Astrocyte (in vitro differentiated cells and primary cell): ENCODE results near the gene SBNO2.

Experiments
- CTCF ChIP-seq: IDR thresholded peaks from 2 replicates; pipeline ENCODE4 v1.5.1; 2011; ENCODE audit warnings: low read depth, mild to moderate bottlenecking, inconsistent platforms, low read length, moderate library complexity; ENCODE audit not compliant: insufficient read depth
- EZH2 ChIP-seq: IDR thresholded peaks from 2 replicates; pipeline ENCODE4 v1.6.1; 2012; ENCODE audit warnings: mild to moderate bottlenecking, low read length, inconsistent platforms; ENCODE audit not compliant: insufficient read depth

GRCh38 chr19:1084024-1084868 lies 89.8 kb downstream of the SBNO2 start:
- TF ChIP-seq CTCF (no peak), EZH2 (no peak)
